Endothelial cell of umbilical vein (primary cell): ENCODE measurements around the gene LRRC4B. TPM values are rescaled to one million over a fixed set of nuclear protein-coding genes. Genes with fewer than 3 reads are reported as not detected.

Source experiments
- BruUV-seq: library from RNA; stranded (reverse); fragments of 400-500 nt; replicated peaks from 2 replicates; lab custom pipeline; 2021; lab: Mats Ljungman, UMichigan
- CTCF ChIA-PET: fragments of 300-600, 350-600 bp; sonication (Branson Sonifier 250); formaldehyde crosslinking; loops from one replicate; lab custom pipeline; 2021; ENCODE audit warnings: antibody characterized with exemption, inconsistent platforms; lab: Charles Lee
- POLR2A ChIA-PET: fragments of 300-600, 350-600 bp; sonication (Branson Sonifier 250); formaldehyde crosslinking; loops from one replicate; lab custom pipeline; 2021; ENCODE audit warnings: antibody characterized with exemption, inconsistent platforms; lab: Charles Lee
- DNase-seq: peaks from one replicate; pipeline ENCODE4 v3.0.0-alpha.2; 2011; ENCODE audit warnings: low read depth, low spot score
- FAIRE-seq: peaks from 2 replicates; lab custom pipeline; 2011; peaks lifted over from hg19 to GRCh38; lab: Jason Lieb, UNC
- H2AFZ ChIP-seq: 2 replicates; pipeline ENCODE4 v1.6.0; 2012; ENCODE audit warnings: low read depth, low read length, control low read depth, inconsistent platforms
- H3K27ac ChIP-seq: 2 replicates; pipeline ENCODE4 v1.5.1; 2011; ENCODE audit warnings: low read depth, mild to moderate bottlenecking, control low read depth, low read length, moderate library complexity; ENCODE audit not compliant: insufficient read depth
- H3K27me3 ChIP-seq, 2 experiments: 2 replicates each; pipeline versions ENCODE4 v1.6.0 to v1.6.1; 2011; ENCODE audit warnings: low read length in 2 of 2, mixed read lengths in 1 of 2; ENCODE audit not compliant: control insufficient read depth in 2 of 2, insufficient read depth in 2 of 2
- H3K36me3 ChIP-seq, 2 experiments: 2 replicates in 1 of 2; 3 replicates in 1 of 2; pipeline ENCODE4 v1.5.1; 2011; ENCODE audit warnings: low read length in 2 of 2, mild to moderate bottlenecking in 1 of 2, moderate library complexity in 1 of 2; ENCODE audit not compliant: control insufficient read depth in 2 of 2, insufficient read depth in 2 of 2; ENCODE audit errors: extremely low read depth in 1 of 2
- H3K4me1 ChIP-seq: 3 replicates; pipeline ENCODE4 v1.5.1; 2011; ENCODE audit warnings: mild to moderate bottlenecking, low read length; ENCODE audit not compliant: control insufficient read depth, insufficient read depth; ENCODE audit errors: extremely low read depth
- H3K4me2 ChIP-seq: 2 replicates; pipeline ENCODE4 v1.6.1; 2011; ENCODE audit warnings: low read length, control low read depth, mixed read lengths; ENCODE audit not compliant: insufficient read depth
- H3K4me3 ChIP-seq, 3 experiments: fragments of 200-600 bp in 1 of 3; sonication (generic), shearing (Covaris generic) in 1 of 3; replicated peaks in 1 of 3; 2 replicates each; pipeline ENCODE4 v1.5.1; 2011 to 2016; ENCODE audit warnings: control low read depth in 3 of 3, low read length in 3 of 3, mild to moderate bottlenecking in 2 of 3, inconsistent platforms in 1 of 3, low read depth in 1 of 3, moderate library complexity in 1 of 3; ENCODE audit not compliant: insufficient read depth in 1 of 3
- H3K79me2 ChIP-seq: 2 replicates; pipeline ENCODE4 v1.6.0; 2012; ENCODE audit warnings: low read length, inconsistent platforms; ENCODE audit not compliant: control insufficient read depth, insufficient read depth
- H3K9ac ChIP-seq: replicated peaks from 2 replicates; pipeline ENCODE3; 2011; ENCODE audit warnings: low read length, control low read depth; ENCODE audit not compliant: insufficient read depth; ENCODE audit errors: extremely low read depth
- H3K9me1 ChIP-seq: replicated peaks from 3 replicates; pipeline ENCODE4 v1.6.0; 2011; ENCODE audit warnings: mild to moderate bottlenecking, low read length; ENCODE audit not compliant: control insufficient read depth, insufficient read depth; ENCODE audit errors: extremely low read depth
- H3K9me3 ChIP-seq: replicated peaks from 2 replicates; pipeline ENCODE4 v1.5.1; 2012; ENCODE audit warnings: low read length, inconsistent platforms; ENCODE audit not compliant: control insufficient read depth, insufficient read depth
- H4K20me1 ChIP-seq: replicated peaks from 2 replicates; pipeline ENCODE3; 2011; ENCODE audit warnings: mild to moderate bottlenecking, low read length; ENCODE audit not compliant: control insufficient read depth, insufficient read depth; ENCODE audit errors: extremely low read depth
- EZH2 ChIP-seq: IDR thresholded peaks from 2 replicates; pipeline ENCODE4 v1.6.1; 2012; ENCODE audit warnings: borderline replicate concordance, low read depth, mild to moderate bottlenecking, moderate library complexity, low read length, inconsistent platforms; ENCODE audit not compliant: severe bottlenecking
- MAX ChIP-seq: IDR thresholded peaks from 2 replicates; pipeline ENCODE4 v1.6.1; 2011; ENCODE audit not compliant: insufficient read depth, insufficient read length
- dilution Hi-C: fragments of 300-500 bp; cut with MboI; formaldehyde crosslinking; loops from one replicate; pipeline ENCODE4 v1.15.0; 2019; ENCODE audit warnings: low sequenced_read_pairs; ENCODE audit not compliant: extremely low pct_ligation_motif_present
- intact Hi-C: fragments of 100-400 bp; cut with micrococcal nuclease; formaldehyde crosslinking; loops from one replicate; pipeline ENCODE4 v1.10.0; 2022
- polyA plus RNA-seq, 4 experiments: library from polyadenylated mRNA; depleted of rRNA in 3 of 4; stranded (reverse) in 3 of 4; unstranded in 1 of 4; fragments of >200 nt; gene quantifications; 2 replicates each; pipeline versions ENCODE4 v1.2.1 to v1.2.3, GENCODE V29; 2011 to 2012; ENCODE audit warnings: missing spikeins in 1 of 4
- total RNA-seq: library from RNA; stranded (reverse); gene quantifications from 2 replicates; pipeline ENCODE4 v1.2.3, GENCODE V29; 2021
- TF ChIP-seq, protein P1 (sequence below), 2 donors: IDR thresholded peaks; 1 replicate in 1 of 2; 2 replicates in 1 of 2; pipeline ENCODE4 v1.5.1; 2011; ENCODE audit warnings: low read length in 2 of 2, mild to moderate bottlenecking in 2 of 2, moderate library complexity in 2 of 2, control low read depth in 1 of 2, inconsistent platforms in 1 of 2, low read depth in 1 of 2; ENCODE audit not compliant: insufficient read depth in 1 of 2; ENCODE audit errors: extremely low read depth in 1 of 2

Gene LRRC4B
- total and polyA plus RNA-seq, 2 donors (not counting 3 experiments of a cell fraction or from before 2014, with no cell fraction given): 0.08 TPM; not detected in 1

DNA sequence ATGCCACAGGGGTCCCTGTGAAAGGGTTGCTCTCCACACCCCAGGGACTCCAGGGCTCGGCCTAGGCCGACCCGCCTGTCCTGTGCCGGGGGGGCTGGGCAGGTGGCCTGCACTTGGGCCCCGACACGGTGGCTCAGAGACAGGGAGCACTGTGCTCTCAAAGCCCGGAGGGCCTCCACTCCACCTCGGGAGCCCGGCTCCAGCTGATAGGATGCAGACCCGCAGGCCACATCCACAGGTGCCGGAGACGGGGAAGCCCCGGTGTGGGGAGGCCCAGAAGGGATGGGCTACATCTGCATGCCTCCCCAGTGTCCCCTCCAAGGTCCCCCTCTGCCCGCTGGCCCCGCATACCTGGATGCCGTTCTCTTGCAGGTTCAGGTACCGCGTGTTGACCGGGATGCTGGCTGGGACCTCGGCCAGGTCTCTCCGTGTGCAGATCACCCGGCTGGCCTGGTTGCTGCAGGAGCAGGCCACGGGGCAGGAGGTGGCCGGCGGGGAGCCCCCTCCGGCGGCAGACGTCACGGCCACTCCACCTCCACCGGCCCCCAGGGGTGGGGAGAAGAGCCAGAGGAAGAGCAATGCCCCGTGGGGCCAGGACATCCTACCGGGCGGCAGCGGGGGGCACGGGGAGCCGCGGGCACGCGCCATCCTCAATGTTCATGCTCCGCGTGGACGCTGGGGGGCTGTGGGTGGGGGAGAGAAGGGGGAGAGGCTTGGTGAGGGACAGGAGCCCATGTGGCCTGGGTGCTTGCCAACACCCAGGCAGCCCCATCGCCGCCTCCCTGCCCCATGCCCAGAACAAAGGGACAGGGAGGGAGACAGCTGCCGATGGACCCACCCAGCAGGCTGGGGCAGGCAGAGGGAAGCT is 19.8 kb downstream of the LRRC4B start:
- Histone ChIP-seq H3K79me2 (no peaks in the 10 kb centered on the region), H3K27ac (no peak overlapping the region), H3K4me2 (no peak overlapping the region), H3K9me3 (no peaks in the 10 kb centered on the region), H3K27me3 (peaks cover 4 to 5% of the 10 kb centered on the region in 2 experiments), H3K9ac (no peak overlapping the region), H3K36me3 (no peaks in the 10 kb centered on the region), H3K4me1 (no peaks in the 10 kb centered on the region), H4K20me1 (no peaks in the 10 kb centered on the region), H3K4me3 (no peak overlapping the region), H3K9me1 (no peaks in the 10 kb centered on the region), H2AFZ (no peak overlapping the region)
- CTCF ChIA-PET: interaction anchor here (1.6 kb wide), 1 partner anchor 11 kb away, joined by 9 read pairs; no protein-coding TSS in a partner anchor
- no TSS peak for BruUV-seq
- no peak for DNase-seq
- no peak for TF ChIP-seq MAX
- TF ChIP-seq EZH2: no peak
- TF ChIP-seq, protein P1, sequence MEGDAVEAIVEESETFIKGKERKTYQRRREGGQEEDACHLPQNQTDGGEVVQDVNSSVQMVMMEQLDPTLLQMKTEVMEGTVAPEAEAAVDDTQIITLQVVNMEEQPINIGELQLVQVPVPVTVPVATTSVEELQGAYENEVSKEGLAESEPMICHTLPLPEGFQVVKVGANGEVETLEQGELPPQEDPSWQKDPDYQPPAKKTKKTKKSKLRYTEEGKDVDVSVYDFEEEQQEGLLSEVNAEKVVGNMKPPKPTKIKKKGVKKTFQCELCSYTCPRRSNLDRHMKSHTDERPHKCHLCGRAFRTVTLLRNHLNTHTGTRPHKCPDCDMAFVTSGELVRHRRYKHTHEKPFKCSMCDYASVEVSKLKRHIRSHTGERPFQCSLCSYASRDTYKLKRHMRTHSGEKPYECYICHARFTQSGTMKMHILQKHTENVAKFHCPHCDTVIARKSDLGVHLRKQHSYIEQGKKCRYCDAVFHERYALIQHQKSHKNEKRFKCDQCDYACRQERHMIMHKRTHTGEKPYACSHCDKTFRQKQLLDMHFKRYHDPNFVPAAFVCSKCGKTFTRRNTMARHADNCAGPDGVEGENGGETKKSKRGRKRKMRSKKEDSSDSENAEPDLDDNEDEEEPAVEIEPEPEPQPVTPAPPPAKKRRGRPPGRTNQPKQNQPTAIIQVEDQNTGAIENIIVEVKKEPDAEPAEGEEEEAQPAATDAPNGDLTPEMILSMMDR (IDR thresholded peaks at IDR 0.05; ENCODE audit: extremely low read depth in 1 of 2, insufficient read depth in 1 of 2, low read depth in 1 of 2, low read length in 2 of 2): no peak
- POLR2A ChIA-PET: interaction anchor here (0.6 kb wide), 1 partner anchor 754 kb away, joined by 5 read pairs; no protein-coding TSS in a partner anchor
- FAIRE-seq: no peak
- dilution Hi-C loops: no loop called here
- intact Hi-C loops: no loop called here
